ENCODE measurements around the gene SLC2A9.

DNA sequence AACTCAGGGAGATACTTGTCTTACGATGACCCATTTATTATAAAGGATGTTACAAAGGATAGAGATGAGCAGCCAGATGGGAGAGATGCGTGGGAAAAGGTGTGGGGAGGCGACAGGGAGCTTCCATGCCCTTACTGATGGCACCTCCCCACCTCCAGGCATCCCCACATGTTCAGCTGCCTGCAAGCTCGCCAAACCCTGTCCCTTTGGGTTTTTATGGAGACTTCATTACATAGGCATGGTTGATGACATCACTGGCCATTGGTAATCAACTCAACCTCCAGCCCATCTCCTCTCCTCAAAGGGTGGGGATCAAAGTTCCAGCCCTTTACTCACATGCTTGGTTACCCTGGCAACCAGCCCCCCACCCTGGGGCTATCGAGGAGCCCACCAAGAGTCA is 29.4 kb upstream of the SLC2A9 start:
- TF ChIP-seq, protein P1, sequence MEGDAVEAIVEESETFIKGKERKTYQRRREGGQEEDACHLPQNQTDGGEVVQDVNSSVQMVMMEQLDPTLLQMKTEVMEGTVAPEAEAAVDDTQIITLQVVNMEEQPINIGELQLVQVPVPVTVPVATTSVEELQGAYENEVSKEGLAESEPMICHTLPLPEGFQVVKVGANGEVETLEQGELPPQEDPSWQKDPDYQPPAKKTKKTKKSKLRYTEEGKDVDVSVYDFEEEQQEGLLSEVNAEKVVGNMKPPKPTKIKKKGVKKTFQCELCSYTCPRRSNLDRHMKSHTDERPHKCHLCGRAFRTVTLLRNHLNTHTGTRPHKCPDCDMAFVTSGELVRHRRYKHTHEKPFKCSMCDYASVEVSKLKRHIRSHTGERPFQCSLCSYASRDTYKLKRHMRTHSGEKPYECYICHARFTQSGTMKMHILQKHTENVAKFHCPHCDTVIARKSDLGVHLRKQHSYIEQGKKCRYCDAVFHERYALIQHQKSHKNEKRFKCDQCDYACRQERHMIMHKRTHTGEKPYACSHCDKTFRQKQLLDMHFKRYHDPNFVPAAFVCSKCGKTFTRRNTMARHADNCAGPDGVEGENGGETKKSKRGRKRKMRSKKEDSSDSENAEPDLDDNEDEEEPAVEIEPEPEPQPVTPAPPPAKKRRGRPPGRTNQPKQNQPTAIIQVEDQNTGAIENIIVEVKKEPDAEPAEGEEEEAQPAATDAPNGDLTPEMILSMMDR (IDR thresholded peaks at IDR 0.05; ENCODE audit: extremely low read depth in 1 of 2, insufficient read depth in 1 of 2, low read depth in 1 of 2, low read length in 2 of 2), result no peak
- TF ChIP-seq JUN (IDR thresholded peaks at IDR 0.05; ENCODE audit: borderline replicate concordance, insufficient read depth, insufficient read length, low read depth) (no peak), POLR2A (IDR thresholded peaks at IDR 0.05; ENCODE audit: low read depth, low read length) (no peak)
